ENCODE data around the gene GOLGA1.
A peak's percentile ranks its signal among the peaks of the same experiment; 100 is the strongest.

The GOLGA1 gene

GRCh38 chr9:124855944-124856765 is 84.7 kb downstream of the GOLGA1 start:
- no peak overlapping the region for H3K4me3 ChIP-seq (ENCODE audit: low read depth, low read length)
- TF ChIP-seq CTCF (IDR thresholded peaks at IDR 0.05; ENCODE audit: low read depth, low read length), result peak; percentile 35; the same call in 1 of the 2 replicates

GRCh38 chr9:124855566-124855943 is 85.3 kb downstream of the GOLGA1 start:
- no peak overlapping the region for H3K4me3 ChIP-seq (ENCODE audit: low read depth, low read length)
- TF ChIP-seq CTCF (IDR thresholded peaks at IDR 0.05; ENCODE audit: low read depth, low read length), result no peak

- no peak for TF ChIP-seq CTCF (IDR thresholded peaks at IDR 0.05; ENCODE audit: low read depth, low read length)
- no peak overlapping the region for H3K4me3 ChIP-seq (ENCODE audit: low read depth, low read length)
These were observed 86.1 kb downstream of the GOLGA1 start for GRCh38 chr9:124854822-124855221.

- H3K4me3 ChIP-seq (ENCODE audit: low read depth, low read length), result no peak overlapping the region
- no peak for TF ChIP-seq CTCF (IDR thresholded peaks at IDR 0.05; ENCODE audit: low read depth, low read length)
These were observed 86.7 kb downstream of the GOLGA1 start for GRCh38 chr9:124854161-124854560.

GRCh38 chr9:124853605-124854143 is 87.2 kb downstream of the GOLGA1 start:
- TF ChIP-seq CTCF (IDR thresholded peaks at IDR 0.05; ENCODE audit: low read depth, low read length), result no peak
- peak overlapping the region; percentile 53 for H3K4me3 ChIP-seq (ENCODE audit: low read depth, low read length)

GRCh38 chr9:124852829-124853531 is 87.9 kb downstream of the GOLGA1 start, which contains the start of gene WDR38:
WDR38 (plus strand) TSS chr9:124853460; CDS start chr9:124853532, 72 bp downstream.
- TF ChIP-seq CTCF (IDR thresholded peaks at IDR 0.05; ENCODE audit: low read depth, low read length), result peak; percentile 95
- peak within 1 kb of the TSS; percentile 53 for H3K4me3 ChIP-seq (ENCODE audit: low read depth, low read length)
